GM13977 (cell line): ENCODE measurements around the gene PCDH9.

Experiments
- DNase-seq: peaks from one replicate; pipeline ENCODE4 v3.0.0; 2012; ENCODE audit warnings: low spot score
- in situ Hi-C: fragments of 300-500 bp; cut with MboI; formaldehyde crosslinking; loops from one replicate; pipeline ENCODE4 v1.12.0; 2022; ENCODE audit warnings: low sequenced_read_pairs, low pct_unique_long_range_greater_than_20kb, mixed read lengths, inconsistent platforms; ENCODE audit not compliant: unreplicated experiment
- TF ChIP-seq, protein P1 (sequence below): IDR thresholded peaks from 2 replicates; pipeline ENCODE4 v1.5.1; 2012; ENCODE audit warnings: mild to moderate bottlenecking, control low read depth; ENCODE audit not compliant: insufficient read depth; ENCODE audit errors: extremely low read depth, missing control alignments

Gene PCDH9

DNA sequence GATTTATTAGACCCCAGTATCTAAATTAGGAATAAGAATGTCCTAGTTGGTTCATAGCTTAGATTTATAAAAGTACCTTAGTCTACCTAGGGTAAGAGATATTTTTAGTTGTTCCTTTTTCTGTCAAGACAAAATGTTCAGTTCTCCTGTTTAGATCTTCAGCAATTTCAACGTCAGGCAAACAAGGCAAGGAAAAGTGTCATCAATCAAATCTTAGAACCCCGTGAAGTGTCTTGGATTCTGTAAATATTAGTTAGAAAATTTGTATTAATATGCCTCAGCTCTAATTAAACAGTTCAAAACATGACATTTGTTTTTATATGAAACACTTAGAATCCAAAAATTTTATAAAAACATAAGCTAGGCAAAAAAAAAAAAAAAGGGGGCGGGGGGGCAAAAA is 296.6 kb downstream of the PCDH9 start:
- TF ChIP-seq, protein P1, sequence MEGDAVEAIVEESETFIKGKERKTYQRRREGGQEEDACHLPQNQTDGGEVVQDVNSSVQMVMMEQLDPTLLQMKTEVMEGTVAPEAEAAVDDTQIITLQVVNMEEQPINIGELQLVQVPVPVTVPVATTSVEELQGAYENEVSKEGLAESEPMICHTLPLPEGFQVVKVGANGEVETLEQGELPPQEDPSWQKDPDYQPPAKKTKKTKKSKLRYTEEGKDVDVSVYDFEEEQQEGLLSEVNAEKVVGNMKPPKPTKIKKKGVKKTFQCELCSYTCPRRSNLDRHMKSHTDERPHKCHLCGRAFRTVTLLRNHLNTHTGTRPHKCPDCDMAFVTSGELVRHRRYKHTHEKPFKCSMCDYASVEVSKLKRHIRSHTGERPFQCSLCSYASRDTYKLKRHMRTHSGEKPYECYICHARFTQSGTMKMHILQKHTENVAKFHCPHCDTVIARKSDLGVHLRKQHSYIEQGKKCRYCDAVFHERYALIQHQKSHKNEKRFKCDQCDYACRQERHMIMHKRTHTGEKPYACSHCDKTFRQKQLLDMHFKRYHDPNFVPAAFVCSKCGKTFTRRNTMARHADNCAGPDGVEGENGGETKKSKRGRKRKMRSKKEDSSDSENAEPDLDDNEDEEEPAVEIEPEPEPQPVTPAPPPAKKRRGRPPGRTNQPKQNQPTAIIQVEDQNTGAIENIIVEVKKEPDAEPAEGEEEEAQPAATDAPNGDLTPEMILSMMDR = no peak
- no peak for DNase-seq
- in situ Hi-C loops = no loop called here

GRCh38 chr13:66927562-66927961 is 302.6 kb downstream of the PCDH9 start:
- no peak for DNase-seq
- TF ChIP-seq, protein P1 = no peak
- in situ Hi-C loops = no loop called here

- in situ Hi-C loops = no loop called here
- DNase-seq = no peak
- TF ChIP-seq, protein P1 = no peak
These were observed 303.1 kb downstream of the PCDH9 start for GRCh38 chr13:66926851-66927524.

DNA sequence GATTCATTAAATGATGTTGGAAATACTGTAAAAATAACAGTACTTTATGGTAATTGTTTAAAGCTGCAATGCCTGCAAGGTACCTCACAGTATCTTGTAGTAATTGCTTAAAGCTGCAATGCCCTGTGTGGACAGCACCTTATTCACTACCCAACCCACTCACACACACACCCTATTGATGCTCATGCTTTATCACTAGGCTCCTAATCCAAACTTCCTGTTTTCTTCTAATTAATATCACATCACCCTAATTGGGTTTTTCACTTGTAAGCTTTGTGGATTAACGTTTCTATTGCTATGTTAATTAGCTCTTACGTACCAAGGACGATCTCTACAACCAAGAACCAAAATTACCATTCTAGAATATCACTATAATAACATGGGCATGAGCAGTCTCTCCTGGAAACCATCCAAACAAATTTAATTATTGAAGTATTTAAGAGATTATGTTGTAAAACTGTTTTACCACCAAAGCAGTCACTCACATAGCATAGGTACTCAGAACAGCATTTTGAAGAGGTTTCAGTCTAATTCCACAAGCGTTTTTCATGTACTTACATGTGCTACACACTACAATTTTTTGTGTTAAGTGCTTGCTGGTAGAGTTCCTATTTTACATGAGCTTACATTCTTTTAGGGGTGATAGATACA is 303.8 kb downstream of the PCDH9 start:
- TF ChIP-seq, protein P1 = no peak
- in situ Hi-C loops = no loop called here
- no peak for DNase-seq

DNA sequence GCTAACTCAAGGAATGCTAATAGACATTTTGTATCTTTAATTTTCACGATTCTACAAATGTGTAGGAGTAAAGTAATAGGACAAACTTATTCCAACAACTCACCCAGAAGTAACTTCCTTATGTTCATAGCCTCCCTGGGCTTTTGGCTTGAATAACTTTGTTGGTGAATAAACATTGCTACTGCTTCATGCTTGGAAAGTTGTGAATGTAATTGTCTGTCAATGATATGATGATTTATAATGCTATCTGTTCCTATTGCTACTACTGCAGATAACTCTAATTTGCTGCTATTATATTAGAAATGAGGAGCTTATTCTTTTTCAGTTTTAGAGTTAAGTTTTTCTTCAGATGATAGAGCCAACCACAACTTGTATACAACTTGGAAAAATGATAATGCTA is 307.7 kb downstream of the PCDH9 start:
- TF ChIP-seq, protein P1 = no peak
- in situ Hi-C loops = no loop called here
- DNase-seq = no peak

- TF ChIP-seq, protein P1 = no peak
- in situ Hi-C loops = no loop called here
- DNase-seq = no peak
These were observed 308.7 kb downstream of the PCDH9 start for GRCh38 chr13:66921437-66921836.
